IMR-90 (cell line): ENCODE measurements around the gene PTPRG. TPM values are rescaled to one million over a fixed set of nuclear protein-coding genes. Genes with fewer than 3 reads are reported as not detected.

ENCODE experiments used
- ATAC-seq: fragments of 200-7000 bp; cut with Tn5 transposase; 2 replicates; pipeline ENCODE4 v1.9.1; 2020; ENCODE audit warnings: low read depth, mild to moderate bottlenecking, moderate library complexity
- BruUV-seq: library from RNA; stranded (reverse); fragments of 400-500 nt; replicated peaks from 2 replicates; lab custom pipeline; 2021; lab: Mats Ljungman, UMichigan
- CTCF ChIA-PET: fragments of 300-600 bp; formaldehyde crosslinking; extraction: SDS; loops from one replicate; lab custom pipeline; 2021; ENCODE audit warnings: antibody characterized with exemption; lab: Yijun Ruan, JAX
- POLR2A ChIA-PET: fragments of 300-600 bp; sonication (Branson Sonifier 250); formaldehyde crosslinking; loops from one replicate; lab custom pipeline; 2022; ENCODE audit warnings: antibody characterized with exemption; ENCODE audit not compliant: unreplicated experiment; lab: Charles Lee
- DNase-seq: peaks from one replicate; pipeline ENCODE4 v3.0.0; 2013
- H2AFZ ChIP-seq: replicated peaks from 2 replicates; pipeline ENCODE3; 2013; ENCODE audit warnings: low read length, mild to moderate bottlenecking; ENCODE audit not compliant: poor library complexity
- H2AK5ac ChIP-seq: 2 replicates; pipeline ENCODE4 v1.6.1; 2013; ENCODE audit warnings: low read depth, low read length, inconsistent platforms
- H2AK9ac ChIP-seq: replicated peaks from 2 replicates; pipeline ENCODE3; 2013; ENCODE audit warnings: mild to moderate bottlenecking, low read depth, low read length, moderate library complexity; ENCODE audit not compliant: poor library complexity
- H2BK120ac ChIP-seq: 2 replicates; pipeline ENCODE4 v1.6.1; 2013; ENCODE audit warnings: low read depth, low read length, inconsistent platforms
- H2BK15ac ChIP-seq: 3 replicates; pipeline ENCODE4 v1.6.1; 2013; ENCODE audit warnings: low read depth, low read length, inconsistent platforms
- H2BK20ac ChIP-seq: 2 replicates; pipeline ENCODE4 v1.6.1; 2013; ENCODE audit warnings: low read depth, mild to moderate bottlenecking, inconsistent platforms, low read length, moderate library complexity
- H2BK5ac ChIP-seq: 2 replicates; pipeline ENCODE4 v1.6.1; 2013; ENCODE audit warnings: mild to moderate bottlenecking, low read depth, low read length, inconsistent platforms; ENCODE audit not compliant: poor library complexity, severe bottlenecking
- H3K14ac ChIP-seq: replicated peaks from 2 replicates; pipeline ENCODE4 v1.6.1; 2013; ENCODE audit warnings: low read depth, low read length, inconsistent platforms
- H3K18ac ChIP-seq: 2 replicates; pipeline ENCODE4 v1.6.1; 2013; ENCODE audit warnings: low read depth, low read length, control low read depth
- H3K23ac ChIP-seq: 2 replicates; pipeline ENCODE4 v1.6.1; 2013; ENCODE audit warnings: low read depth, low read length, inconsistent platforms
- H3K27ac ChIP-seq: 2 replicates; pipeline ENCODE4 v1.5.1; 2013; ENCODE audit warnings: mild to moderate bottlenecking, control low read depth, low read length; ENCODE audit not compliant: insufficient read depth
- H3K27me3 ChIP-seq: 2 replicates; pipeline ENCODE4 v1.6.1; 2013; ENCODE audit warnings: low read length; ENCODE audit not compliant: control insufficient read depth, insufficient read depth
- H3K36me3 ChIP-seq: 2 replicates; pipeline ENCODE4 v1.6.1; 2013; ENCODE audit warnings: low read length, mixed read lengths; ENCODE audit not compliant: control insufficient read depth, insufficient read depth
- H3K4ac ChIP-seq: 2 replicates; pipeline ENCODE4 v1.6.1; 2013; ENCODE audit warnings: low read depth, low read length, inconsistent platforms
- H3K4me1 ChIP-seq: 2 replicates; pipeline ENCODE4 v1.6.1; 2013; ENCODE audit warnings: low read length, mixed read lengths; ENCODE audit not compliant: control insufficient read depth, insufficient read depth
- H3K4me2 ChIP-seq: 2 replicates; pipeline ENCODE4 v1.6.1; 2013; ENCODE audit warnings: low read depth, mild to moderate bottlenecking, control low read depth, low read length, moderate library complexity
- H3K4me3 ChIP-seq: 2 replicates; pipeline ENCODE4 v1.5.1; 2013; ENCODE audit warnings: low read depth, mild to moderate bottlenecking, control low read depth, low read length, moderate library complexity; ENCODE audit not compliant: insufficient read depth
- H3K56ac ChIP-seq: 2 replicates; pipeline ENCODE4 v1.6.1; 2013; ENCODE audit warnings: low read length, inconsistent platforms; ENCODE audit not compliant: insufficient read depth; ENCODE audit errors: extremely low read depth
- H3K79me1 ChIP-seq, 2 experiments: 2 replicates each; pipeline ENCODE4 v1.6.1; 2013; ENCODE audit warnings: low read length in 2 of 2, inconsistent platforms in 1 of 2, low read depth in 1 of 2
- H3K9ac ChIP-seq: 2 replicates; pipeline ENCODE4 v1.6.1; 2013; ENCODE audit warnings: low read depth, low read length, control low read depth
- H3K9me1 ChIP-seq: 2 replicates; pipeline ENCODE4 v1.6.1; 2013; ENCODE audit warnings: low read length, inconsistent platforms; ENCODE audit not compliant: insufficient read depth
- H3K9me3 ChIP-seq: 2 replicates; pipeline ENCODE4 v1.6.1; 2013; ENCODE audit warnings: low read length; ENCODE audit not compliant: control insufficient read depth, insufficient read depth
- H4K20me1 ChIP-seq: 2 replicates; pipeline ENCODE4 v1.6.1; 2013; ENCODE audit warnings: low read length, inconsistent platforms; ENCODE audit not compliant: insufficient read depth
- H4K5ac ChIP-seq: 2 replicates; pipeline ENCODE4 v1.6.1; 2013; ENCODE audit warnings: mild to moderate bottlenecking, low read depth, low read length, control low read depth
- H4K8ac ChIP-seq, 2 experiments: 2 replicates each; pipeline ENCODE4 v1.6.1; 2013; ENCODE audit warnings: low read depth in 2 of 2, low read length in 2 of 2, control low read depth in 1 of 2, inconsistent platforms in 1 of 2
- H4K91ac ChIP-seq: 2 replicates; pipeline ENCODE4 v1.6.1; 2013; ENCODE audit warnings: low read depth, low read length, inconsistent platforms; ENCODE audit not compliant: insufficient read depth
- BHLHE40 ChIP-seq: fragments of 150-350 bp; IDR thresholded peaks from 2 replicates; pipeline ENCODE4 v1.6.1; 2016; ENCODE audit warnings: mild to moderate bottlenecking, low read depth, low read length
- CEBPB ChIP-seq: IDR thresholded peaks from 2 replicates; pipeline ENCODE4 v1.6.1; 2012; ENCODE audit warnings: low read depth, low read length, improper control_type of control experiment
- CTCF ChIP-seq: conservative IDR thresholded peaks from 2 replicates; pipeline ENCODE4 v1.5.1; 2012; ENCODE audit warnings: mild to moderate bottlenecking, low read depth, low read length, improper control_type of control experiment
- FOS ChIP-seq: fragments of 150-350 bp; IDR thresholded peaks from 2 replicates; pipeline ENCODE4 v1.6.1; 2016; ENCODE audit warnings: low read depth, low read length
- MAFK ChIP-seq: IDR thresholded peaks from 2 replicates; pipeline ENCODE4 v1.6.1; 2012; ENCODE audit warnings: low read depth, low read length, improper control_type of control experiment
- MAZ ChIP-seq: IDR thresholded peaks from 2 replicates; pipeline ENCODE4 v1.6.1; 2012; ENCODE audit warnings: low read depth, mild to moderate bottlenecking, low read length, improper control_type of control experiment, moderate library complexity, borderline replicate concordance
- RAD21 ChIP-seq: IDR thresholded peaks from 2 replicates; pipeline ENCODE4 v1.6.1; 2012; ENCODE audit warnings: low read length, improper control_type of control experiment
- RFX5 ChIP-seq: IDR thresholded peaks from 2 replicates; pipeline ENCODE4 v1.8.0; 2012; ENCODE audit warnings: low read depth, mild to moderate bottlenecking, low read length, moderate library complexity
- SMC3 ChIP-seq: fragments of 150-350 bp; IDR thresholded peaks from 2 replicates; pipeline ENCODE4 v1.6.1; 2016; ENCODE audit warnings: low read depth, mild to moderate bottlenecking, antibody characterized with exemption, low read length, moderate library complexity
- WGBS, 2 experiments: methylation state at CpG; one replicate each; pipeline versions ENCODE4 v1.1.5 to v1.1.7; 2013; ENCODE audit warnings: missing lambda C conversion rate in 2 of 2; ENCODE audit not compliant: insufficient read length in 1 of 2; ENCODE audit errors: extremely low coverage in 2 of 2; 5-methylcytosine and 5-hydroxymethylcytosine counted together
- dilution Hi-C: fragments of 300-500 bp; cut with HindIII; formaldehyde crosslinking; loops from one replicate; pipeline ENCODE4 v1.14.3; 2018; ENCODE audit warnings: low sequenced_read_pairs; ENCODE audit not compliant: unreplicated experiment
- in situ Hi-C: fragments of 300-500 bp; cut with MboI; formaldehyde crosslinking; loops from 3 replicates; pipeline ENCODE4 v1.14.3; 2019; ENCODE audit warnings: low sequenced_read_pairs, inconsistent platforms, mixed read lengths
- intact Hi-C: fragments of 100-400 bp; cut with micrococcal nuclease; formaldehyde crosslinking; loops from 2 replicates; pipeline ENCODE4 v1.10.0; 2022
- polyA plus RNA-seq, 3 experiments: library from polyadenylated mRNA; depleted of rRNA; stranded (reverse); fragments of >200 nt; gene quantifications; 2 replicates each; pipeline ENCODE4 v1.2.3, GENCODE V29; 2012; ENCODE audit warnings: low replicate concordance in 1 of 3
- total RNA-seq: library from RNA; depleted of rRNA; stranded (reverse); fragments of >200 nt; gene quantifications from 2 replicates; pipeline ENCODE4 v1.2.3, GENCODE V29; 2012
- TF ChIP-seq, protein P1 (sequence below): fragments of 150-350 bp; IDR thresholded peaks from 2 replicates; pipeline ENCODE4 v1.6.1; 2016; ENCODE audit warnings: low read depth, mild to moderate bottlenecking, low read length, moderate library complexity, borderline replicate concordance

Gene PTPRG
- total and polyA plus RNA-seq, 2 of the 4 experiments (the other 2 are of a cell fraction): 7.7 to 31.0 TPM

GRCh38 chr3:61687663-61688306, 126.4 kb downstream of the PTPRG start:
- dilution Hi-C loops: no loop called here
- H3K4me1 ChIP-seq: peaks cover 9% of the 10 kb centered on the region
- H3K9me3 ChIP-seq: no peaks in the 10 kb centered on the region
- no peak overlapping the region for H3K9ac ChIP-seq
- CTCF ChIA-PET: no interaction called here
- H4K91ac ChIP-seq: no peak overlapping the region
- no peak overlapping the region for H3K18ac ChIP-seq
- no peak for DNase-seq
- whole genome bisulfite sequencing, 2 experiments: no CpG with 5 or more reads among the region's 5 CpGs
- peaks cover 17% of the 10 kb centered on the region for H3K9me1 ChIP-seq
- no TSS peak for BruUV-seq
- no peak for ATAC-seq
- H2AK9ac ChIP-seq: peak overlapping the region; percentile 44
- H3K27me3 ChIP-seq: no peaks in the 10 kb centered on the region
- no peak overlapping the region for H2BK20ac ChIP-seq
- H3K14ac ChIP-seq: no peak overlapping the region
- no peak overlapping the region for H4K5ac ChIP-seq
- no peak overlapping the region for H3K4me2 ChIP-seq
- H3K36me3 ChIP-seq: no peaks in the 10 kb centered on the region; the same call in 1 of the 2 replicates
- no peak overlapping the region for H2AK5ac ChIP-seq
- intact Hi-C loops: no loop called here
- H3K56ac ChIP-seq: no peak overlapping the region
- H2BK120ac ChIP-seq: no peak overlapping the region
- H3K23ac ChIP-seq: no peak overlapping the region
- no peak overlapping the region for H4K8ac ChIP-seq
- no peak overlapping the region for H3K27ac ChIP-seq
- H4K20me1 ChIP-seq: peaks cover 25% of the 10 kb centered on the region; the same call in 1 of the 2 replicates
- POLR2A ChIA-PET: no interaction called here
- peaks cover 29 to 69% of the 10 kb centered on the region in 2 experiments for H3K79me1 ChIP-seq
- in situ Hi-C loops: no loop called here
- no peak overlapping the region for H3K4me3 ChIP-seq
- no peak overlapping the region; the same call in 1 of the 2 replicates for H3K4ac ChIP-seq
- no peak overlapping the region for H2BK5ac ChIP-seq
- TF ChIP-seq, protein P1, sequence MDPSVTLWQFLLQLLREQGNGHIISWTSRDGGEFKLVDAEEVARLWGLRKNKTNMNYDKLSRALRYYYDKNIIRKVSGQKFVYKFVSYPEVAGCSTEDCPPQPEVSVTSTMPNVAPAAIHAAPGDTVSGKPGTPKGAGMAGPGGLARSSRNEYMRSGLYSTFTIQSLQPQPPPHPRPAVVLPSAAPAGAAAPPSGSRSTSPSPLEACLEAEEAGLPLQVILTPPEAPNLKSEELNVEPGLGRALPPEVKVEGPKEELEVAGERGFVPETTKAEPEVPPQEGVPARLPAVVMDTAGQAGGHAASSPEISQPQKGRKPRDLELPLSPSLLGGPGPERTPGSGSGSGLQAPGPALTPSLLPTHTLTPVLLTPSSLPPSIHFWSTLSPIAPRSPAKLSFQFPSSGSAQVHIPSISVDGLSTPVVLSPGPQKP: no peak
- TF ChIP-seq MAFK (no peak), RFX5 (no peak), CEBPB (no peak), BHLHE40 (no peak), SMC3 (no peak), FOS (no peak), RAD21 (no peak), MAZ (no peak), CTCF (no peak)
- H2AFZ ChIP-seq: no peak overlapping the region
- no peak overlapping the region for H2BK15ac ChIP-seq
